ENCODE data around the gene FOXN1.

DNA sequence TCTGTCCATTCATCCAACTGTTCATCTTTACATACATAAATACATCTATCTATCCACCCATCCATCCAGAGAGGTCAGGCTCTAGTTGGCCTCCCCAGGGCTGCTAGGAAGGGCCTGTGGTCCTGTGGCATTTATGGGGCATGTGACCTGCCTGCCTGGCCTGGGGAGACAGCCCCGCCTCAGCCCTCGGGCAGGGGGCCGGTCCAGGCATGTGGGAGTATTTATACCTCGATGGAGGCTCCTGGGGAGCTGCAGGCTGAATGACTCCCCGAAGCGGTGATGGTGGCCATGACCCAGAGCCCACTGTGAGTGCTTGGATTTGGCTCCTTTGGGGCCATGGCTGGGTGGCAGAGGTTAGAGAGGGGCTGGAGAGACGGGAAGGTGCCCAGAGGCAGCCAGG lies 7.3 kb downstream of the FOXN1 start:
- TF ChIP-seq CBFB (CRISPR knock-in tag; IDR thresholded peaks at IDR 0.05; ENCODE audit: low read depth) (no peak), CTCF (IDR thresholded peaks at IDR 0.05) (no peak), ELF4 (CRISPR knock-in tag; IDR thresholded peaks at IDR 0.05; ENCODE audit: low read depth) (no peak), JUN (CRISPR knock-in tag; IDR thresholded peaks at IDR 0.05) (no peak), ESRRA (CRISPR knock-in tag; IDR thresholded peaks at IDR 0.05; ENCODE audit: borderline replicate concordance) (no peak), AR (CRISPR knock-in tag; IDR thresholded peaks at IDR 0.05) (no peak), ZNF232 (CRISPR knock-in tag; IDR thresholded peaks at IDR 0.05) (no peak), ZNF416 (CRISPR knock-in tag; IDR thresholded peaks at IDR 0.05) (no peak)

Measured in WTC11 (cell line).